GM12891 (cell line): Measurements from ENCODE around the gene TAF5L.

Experiments
- DNase-seq: peaks from one replicate; pipeline ENCODE4 v3.0.0; 2011; ENCODE audit warnings: low spot score; ENCODE audit not compliant: insufficient read length
- FAIRE-seq: peaks from 2 replicates; lab custom pipeline; 2011; peaks lifted over from hg19 to GRCh38; lab: Jason Lieb, UNC
- PAX5 ChIP-seq: IDR thresholded peaks from 2 replicates; pipeline ENCODE4 v1.6.1; 2011; ENCODE audit warnings: low read length, moderate library complexity, mild to moderate bottlenecking; ENCODE audit not compliant: insufficient read depth, severe bottlenecking
- POLR2A ChIP-seq: IDR thresholded peaks from 2 replicates; pipeline ENCODE4 v1.6.1; 2011; ENCODE audit warnings: low read depth, low read length, control low read depth
- POLR2AphosphoS5 ChIP-seq: IDR thresholded peaks from 2 replicates; pipeline ENCODE4 v1.6.1; 2011; ENCODE audit warnings: low read depth, low read length, control low read depth
- POU2F2 ChIP-seq: IDR thresholded peaks from 2 replicates; pipeline ENCODE4 v1.6.1; 2011; ENCODE audit warnings: low read depth, mild to moderate bottlenecking, control low read depth, low read length, moderate library complexity
- SPI1 ChIP-seq: IDR thresholded peaks from 2 replicates; pipeline ENCODE4 v1.6.1; 2011; ENCODE audit warnings: low read depth, low read length, control low read depth
- TAF1 ChIP-seq: IDR thresholded peaks from 2 replicates; pipeline ENCODE4 v1.6.1; 2011; ENCODE audit warnings: low read depth, low read length, control low read depth

Gene TAF5L

GRCh38 chr1:229578168-229579058 lies 47.5 kb downstream of the TAF5L start:
- DNase-seq (no peak), FAIRE-seq (no peak)

GRCh38 chr1:229574679-229575442 lies 51.1 kb downstream of the TAF5L start:
- no peak for DNase-seq
- TF ChIP-seq POLR2AphosphoS5: no peak
- TF ChIP-seq PAX5: no peak
- no peak for TF ChIP-seq POU2F2
- no peak for TF ChIP-seq TAF1
- no peak for TF ChIP-seq POLR2A
- TF ChIP-seq SPI1: no peak

More at GRCh38 chr1:229578168-229579058, 47.5 kb downstream of the TAF5L start:
- no peak for TF ChIP-seq POLR2AphosphoS5
- TF ChIP-seq POLR2A: no peak
- no peak for TF ChIP-seq SPI1
- no peak for TF ChIP-seq PAX5
- TF ChIP-seq POU2F2: no peak
- no peak for TF ChIP-seq TAF1

GRCh38 chr1:229572286-229572685 lies 53.6 kb downstream of the TAF5L start:
- TF ChIP-seq POU2F2 (no peak), TAF1 (no peak), POLR2A (no peak), SPI1 (no peak), PAX5 (no peak), POLR2AphosphoS5 (no peak)
- DNase-seq (no peak), FAIRE-seq (no peak)

More at GRCh38 chr1:229574679-229575442, 51.1 kb downstream of the TAF5L start:
- no peak for FAIRE-seq

- DNase-seq (no peak), FAIRE-seq (peak; percentile 9)
- no peak for TF ChIP-seq POLR2AphosphoS5
- no peak for TF ChIP-seq SPI1
- no peak for TF ChIP-seq POLR2A
- TF ChIP-seq TAF1: no peak
- TF ChIP-seq PAX5: no peak
- no peak for TF ChIP-seq POU2F2
These were observed 54.9 kb downstream of the TAF5L start for GRCh38 chr1:229570891-229571516.

GRCh38 chr1:229570305-229570704 lies 55.6 kb downstream of the TAF5L start:
- DNase-seq (no peak), FAIRE-seq (no peak)
- no peak for TF ChIP-seq POU2F2
- no peak for TF ChIP-seq PAX5
- TF ChIP-seq POLR2AphosphoS5: no peak
- TF ChIP-seq TAF1: no peak
- TF ChIP-seq SPI1: no peak
- TF ChIP-seq POLR2A: no peak

GRCh38 chr1:229567109-229567868 lies 58.6 kb downstream of the TAF5L start:
- TF ChIP-seq POLR2A: no peak
- no peak for TF ChIP-seq PAX5
- TF ChIP-seq POLR2AphosphoS5: no peak
- TF ChIP-seq POU2F2: no peak
- no peak for TF ChIP-seq SPI1
- no peak for TF ChIP-seq TAF1
- FAIRE-seq: no peak
- DNase-seq: no peak

- DNase-seq (no peak), FAIRE-seq (no peak)
- no peak for TF ChIP-seq PAX5
- no peak for TF ChIP-seq POLR2AphosphoS5
- no peak for TF ChIP-seq POU2F2
- no peak for TF ChIP-seq POLR2A
- no peak for TF ChIP-seq TAF1
- no peak for TF ChIP-seq SPI1
These were observed 62.2 kb downstream of the TAF5L start for GRCh38 chr1:229563701-229564100.

- no peak for DNase-seq
- peak; percentile 20 for FAIRE-seq
- TF ChIP-seq POLR2A: no peak
- TF ChIP-seq TAF1: no peak
- no peak for TF ChIP-seq POLR2AphosphoS5
- no peak for TF ChIP-seq SPI1
These were observed 62.7 kb downstream of the TAF5L start for GRCh38 chr1:229563241-229563640.
